Endothelial cell (in vitro differentiated cells): ENCODE measurements around the gene FTO. TPM values are rescaled to one million over a fixed set of nuclear protein-coding genes. Genes with fewer than 3 reads are reported as not detected.

Source experiments
- DNase-seq: peaks from one replicate; pipeline ENCODE4 v3.0.0; 2021; ENCODE audit warnings: low spot score
- H3K27ac Mint-ChIP-seq: one replicate; pipeline ENCODE4 v1.8.0; 2021; ENCODE audit warnings: mixed read lengths, inconsistent platforms; ENCODE audit not compliant: unreplicated experiment
- H3K27me3 Mint-ChIP-seq: one replicate; pipeline ENCODE4 v1.8.0; 2021; ENCODE audit warnings: mild to moderate bottlenecking, moderate library complexity, mixed read lengths, inconsistent platforms; ENCODE audit not compliant: unreplicated experiment
- H3K36me3 Mint-ChIP-seq: one replicate; pipeline ENCODE4 v1.8.0; 2021; ENCODE audit warnings: mild to moderate bottlenecking, low read depth, mixed read lengths, inconsistent platforms; ENCODE audit not compliant: unreplicated experiment
- H3K4me1 Mint-ChIP-seq: one replicate; pipeline ENCODE4 v1.8.0; 2021; ENCODE audit warnings: mild to moderate bottlenecking, mixed read lengths, inconsistent platforms; ENCODE audit not compliant: unreplicated experiment
- H3K4me3 Mint-ChIP-seq: one replicate; pipeline ENCODE4 v1.8.0; 2021; ENCODE audit warnings: mild to moderate bottlenecking, mixed read lengths, inconsistent platforms; ENCODE audit not compliant: unreplicated experiment
- H3K9me3 Mint-ChIP-seq: one replicate; pipeline ENCODE4 v1.8.0; 2021; ENCODE audit warnings: mixed read lengths, inconsistent platforms; ENCODE audit not compliant: unreplicated experiment
- CTCF ChIP-seq: fragments of 200-600 bp; sonication (generic); IDR thresholded peaks from one replicate; pipeline ENCODE4 v1.5.0; 2021; ENCODE audit warnings: antibody characterized with exemption; ENCODE audit not compliant: unreplicated experiment
- total RNA-seq: library from RNA; stranded (reverse); fragmentation: NEBNext Ultra II Directional; extraction: Animal tissue kit (Norgen Biotek cat#: 25700); gene quantifications from one replicate; pipeline ENCODE4 v1.2.1, GENCODE V29; 2021; ENCODE audit not compliant: unreplicated experiment

The FTO gene
- total RNA-seq, 1 donor from 2014 or later, result 83.8 TPM

DNA sequence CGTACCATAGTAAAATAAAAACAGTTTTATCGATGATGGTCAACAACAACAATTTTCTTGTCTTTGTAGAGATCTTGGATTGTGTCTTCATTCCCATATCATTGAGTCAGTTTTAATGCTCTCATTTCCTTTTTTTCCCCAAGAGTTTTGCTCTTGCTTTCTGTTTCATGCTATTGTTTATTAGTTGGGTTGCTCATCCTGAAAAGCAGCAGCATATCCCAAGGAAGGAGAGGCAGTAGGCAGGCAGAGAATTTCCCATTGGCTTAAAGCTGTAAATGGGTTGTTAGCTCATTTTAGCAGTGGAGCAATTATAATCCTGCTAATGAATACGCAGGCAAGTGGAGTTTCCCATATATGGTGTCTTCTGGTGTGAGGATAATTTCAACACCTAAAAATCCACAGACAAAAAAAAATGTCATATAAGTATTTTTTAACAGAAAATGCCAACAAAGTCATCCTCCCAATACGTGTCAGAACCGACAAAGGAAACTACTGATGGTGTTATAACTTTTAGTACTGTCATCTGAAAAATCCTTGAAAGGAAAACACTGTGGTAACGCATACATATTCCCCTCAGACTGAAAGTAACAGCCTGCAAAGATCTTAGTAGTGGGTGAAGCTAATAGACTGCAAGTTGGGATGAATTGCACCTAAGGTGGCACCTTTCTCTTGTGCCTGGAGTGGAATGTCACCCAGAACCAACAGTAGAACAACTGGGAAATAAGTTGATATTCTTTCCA, 218.3 kb downstream of the FTO start:
- Mint-ChIP-seq H3K4me1 (peaks cover 33% of the 10 kb centered on the region), H3K4me3 (no peak overlapping the region)
- no peak for TF ChIP-seq CTCF

GRCh38 chr16:53922807-53923571, 219.0 kb downstream of the FTO start:
- Mint-ChIP-seq H3K27ac (no peak overlapping the region), H3K4me1 (peaks cover 33% of the 10 kb centered on the region), H3K4me3 (no peak overlapping the region), H3K36me3 (no peaks in the 10 kb centered on the region), H3K9me3 (no peaks in the 10 kb centered on the region), H3K27me3 (no peaks in the 10 kb centered on the region)
- no peak for TF ChIP-seq CTCF
- DNase-seq, result no peak

More for the DNA sequence above, 218.3 kb downstream of the FTO start:
- no peak overlapping the region for H3K27ac Mint-ChIP-seq
- no peaks in the 10 kb centered on the region for H3K27me3 Mint-ChIP-seq
- H3K36me3 Mint-ChIP-seq, result no peaks in the 10 kb centered on the region
- DNase-seq, result no peak
- H3K9me3 Mint-ChIP-seq, result no peaks in the 10 kb centered on the region

- peaks cover 33% of the 10 kb centered on the region for H3K4me1 Mint-ChIP-seq
- no peak for TF ChIP-seq CTCF
- no peaks in the 10 kb centered on the region for H3K9me3 Mint-ChIP-seq
- H3K27me3 Mint-ChIP-seq, result no peaks in the 10 kb centered on the region
- peak overlapping the region; percentile 4 for H3K27ac Mint-ChIP-seq
- DNase-seq, result no peak
- no peaks in the 10 kb centered on the region for H3K36me3 Mint-ChIP-seq
- no peak overlapping the region for H3K4me3 Mint-ChIP-seq
These were observed 220.6 kb downstream of the FTO start for GRCh38 chr16:53924331-53925106.

DNA sequence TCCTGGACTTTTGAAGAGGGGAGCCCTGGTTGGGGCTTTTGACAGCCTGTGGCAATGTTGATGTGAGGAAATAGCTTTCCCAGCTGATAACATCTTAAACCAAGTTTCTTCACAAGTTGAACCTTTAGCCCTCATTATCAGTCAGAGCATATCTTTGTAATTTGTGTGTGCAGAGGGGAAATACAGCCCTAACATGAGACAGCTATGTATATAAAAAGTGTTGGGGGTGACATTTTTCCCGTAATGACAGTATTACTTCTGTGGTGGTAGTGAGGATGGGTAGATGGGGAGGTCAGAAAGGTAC, 221.1 kb downstream of the FTO start:
- H3K27me3 Mint-ChIP-seq, result no peaks in the 10 kb centered on the region
- no peak for TF ChIP-seq CTCF
- DNase-seq, result no peak
- no peaks in the 10 kb centered on the region for H3K9me3 Mint-ChIP-seq
- H3K4me3 Mint-ChIP-seq, result no peak overlapping the region
- H3K36me3 Mint-ChIP-seq, result no peaks in the 10 kb centered on the region
- H3K4me1 Mint-ChIP-seq, result peaks cover 33% of the 10 kb centered on the region
- H3K27ac Mint-ChIP-seq, result no peak overlapping the region

- DNase-seq, result no peak
- no peak overlapping the region for H3K27ac Mint-ChIP-seq
These were observed 221.6 kb downstream of the FTO start for GRCh38 chr16:53925526-53925925.

More at GRCh38 chr16:53925526-53925925, 221.6 kb downstream of the FTO start:
- no peaks in the 10 kb centered on the region for H3K9me3 Mint-ChIP-seq
- H3K4me3 Mint-ChIP-seq, result no peak overlapping the region
- TF ChIP-seq CTCF, result no peak
- H3K27me3 Mint-ChIP-seq, result no peaks in the 10 kb centered on the region
- peaks cover 32% of the 10 kb centered on the region for H3K4me1 Mint-ChIP-seq
- no peaks in the 10 kb centered on the region for H3K36me3 Mint-ChIP-seq
